GM12878 (cell line): ENCODE measurements around the gene HMCN2.

Source experiments
- CTCF ChIP-seq, 3 experiments: IDR thresholded peaks in 2 of 3; conservative IDR thresholded peaks in 1 of 3; 2 replicates each; pipeline ENCODE4 v1.5.1; 2011; ENCODE audit warnings: low read depth in 3 of 3, low read length in 3 of 3, mild to moderate bottlenecking in 3 of 3, control low read depth in 2 of 3, moderate library complexity in 2 of 3, inconsistent platforms in 1 of 3, mixed read lengths in 1 of 3; ENCODE audit not compliant: control insufficient read depth in 2 of 3, insufficient read depth in 1 of 3; ENCODE audit errors: extremely low read depth in 1 of 3
- EZH2 ChIP-seq: IDR thresholded peaks from 2 replicates; pipeline ENCODE4 v1.6.1; 2012; ENCODE audit warnings: low read depth, mild to moderate bottlenecking, control low read depth, inconsistent platforms, low read length, borderline replicate concordance; ENCODE audit not compliant: control insufficient read depth
- GABPA ChIP-seq: IDR thresholded peaks from 2 replicates; pipeline ENCODE4 v1.6.1; 2014; ENCODE audit warnings: antibody characterized with exemption, low read depth, mild to moderate bottlenecking, inconsistent platforms
- MLLT1 ChIP-seq: fragments of 450-650 bp; IDR thresholded peaks from 2 replicates; pipeline ENCODE4 v1.6.1; 2016; ENCODE audit warnings: mild to moderate bottlenecking
- POLR2A ChIP-seq: IDR thresholded peaks from 2 replicates; pipeline ENCODE4 v1.6.1; 2011; ENCODE audit warnings: low read depth, mild to moderate bottlenecking, low read length
- SREBF2 ChIP-seq: IDR thresholded peaks from 2 replicates; pipeline ENCODE4 v1.6.1; 2012; ENCODE audit warnings: mild to moderate bottlenecking, low read length
- TAF1 ChIP-seq: IDR thresholded peaks from 2 replicates; pipeline ENCODE4 v1.6.1; 2011; ENCODE audit warnings: mild to moderate bottlenecking, low read depth, low read length, borderline replicate concordance
- TF ChIP-seq, protein P1 (sequence below): IDR thresholded peaks from 2 replicates; pipeline ENCODE4 v1.6.1; 2012; ENCODE audit warnings: low read length, inconsistent platforms
- TF ChIP-seq, protein P2 (sequence below): fragments of 450-650 bp; IDR thresholded peaks from 2 replicates; pipeline ENCODE4 v1.6.1; 2016; ENCODE audit warnings: mild to moderate bottlenecking

GRCh38 chr9:130325921-130326320 lies 60.4 kb downstream of the HMCN2 start:
- TF ChIP-seq CTCF (IDR thresholded peaks at IDR 0.05 in 2 of 3, conservative IDR thresholded peaks at IDR 0.05 in 1 of 3; ENCODE audit: control insufficient read depth in 2 of 3, extremely low read depth in 1 of 3, insufficient read depth in 1 of 3, low read depth in 3 of 3, low read length in 3 of 3) (no peak), SREBF2 (no peak), POLR2A (no peak), EZH2 (no peak), GABPA (no peak), MLLT1 (no peak), TAF1 (no peak)
- TF ChIP-seq, protein P1, sequence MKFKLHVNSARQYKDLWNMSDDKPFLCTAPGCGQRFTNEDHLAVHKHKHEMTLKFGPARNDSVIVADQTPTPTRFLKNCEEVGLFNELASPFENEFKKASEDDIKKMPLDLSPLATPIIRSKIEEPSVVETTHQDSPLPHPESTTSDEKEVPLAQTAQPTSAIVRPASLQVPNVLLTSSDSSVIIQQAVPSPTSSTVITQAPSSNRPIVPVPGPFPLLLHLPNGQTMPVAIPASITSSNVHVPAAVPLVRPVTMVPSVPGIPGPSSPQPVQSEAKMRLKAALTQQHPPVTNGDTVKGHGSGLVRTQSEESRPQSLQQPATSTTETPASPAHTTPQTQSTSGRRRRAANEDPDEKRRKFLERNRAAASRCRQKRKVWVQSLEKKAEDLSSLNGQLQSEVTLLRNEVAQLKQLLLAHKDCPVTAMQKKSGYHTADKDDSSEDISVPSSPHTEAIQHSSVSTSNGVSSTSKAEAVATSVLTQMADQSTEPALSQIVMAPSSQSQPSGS, result no peak
- TF ChIP-seq, protein P2, sequence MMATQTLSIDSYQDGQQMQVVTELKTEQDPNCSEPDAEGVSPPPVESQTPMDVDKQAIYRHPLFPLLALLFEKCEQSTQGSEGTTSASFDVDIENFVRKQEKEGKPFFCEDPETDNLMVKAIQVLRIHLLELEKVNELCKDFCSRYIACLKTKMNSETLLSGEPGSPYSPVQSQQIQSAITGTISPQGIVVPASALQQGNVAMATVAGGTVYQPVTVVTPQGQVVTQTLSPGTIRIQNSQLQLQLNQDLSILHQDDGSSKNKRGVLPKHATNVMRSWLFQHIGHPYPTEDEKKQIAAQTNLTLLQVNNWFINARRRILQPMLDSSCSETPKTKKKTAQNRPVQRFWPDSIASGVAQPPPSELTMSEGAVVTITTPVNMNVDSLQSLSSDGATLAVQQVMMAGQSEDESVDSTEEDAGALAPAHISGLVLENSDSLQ, result no peak
